ENCODE data around the gene SLC35E4.
A peak's percentile ranks its signal among the peaks of the same experiment; 100 is the strongest.

SLC35E4 gene

GRCh38 chr22:30694640-30695350 lies 59.2 kb downstream of the SLC35E4 start, which contains the start of gene OSBP2:
Gene OSBP2, plus strand, starts transcription at chr22:30694874. Its CDS starts 36 bp downstream, at chr22:30694910.
- DNase-seq: peak; percentile 4

GRCh38 chr22:30695351-30695851 lies 59.8 kb downstream of the SLC35E4 start:
- DNase-seq: no peak

GRCh38 chr22:30695871-30696655 lies 60.5 kb downstream of the SLC35E4 start:
- no peak for DNase-seq

Data from T-helper 9 cell (primary cell).